ENCODE results near the gene COA7. TPM values are rescaled to one million over a fixed set of nuclear protein-coding genes. Genes with fewer than 3 reads are reported as not detected.

COA7 gene
- total and polyA plus RNA-seq, 2 of the 8 experiments (the other 6 are each of a cell fraction or from before 2014, with no cell fraction given): 23.2 to 61.8 TPM

DNA sequence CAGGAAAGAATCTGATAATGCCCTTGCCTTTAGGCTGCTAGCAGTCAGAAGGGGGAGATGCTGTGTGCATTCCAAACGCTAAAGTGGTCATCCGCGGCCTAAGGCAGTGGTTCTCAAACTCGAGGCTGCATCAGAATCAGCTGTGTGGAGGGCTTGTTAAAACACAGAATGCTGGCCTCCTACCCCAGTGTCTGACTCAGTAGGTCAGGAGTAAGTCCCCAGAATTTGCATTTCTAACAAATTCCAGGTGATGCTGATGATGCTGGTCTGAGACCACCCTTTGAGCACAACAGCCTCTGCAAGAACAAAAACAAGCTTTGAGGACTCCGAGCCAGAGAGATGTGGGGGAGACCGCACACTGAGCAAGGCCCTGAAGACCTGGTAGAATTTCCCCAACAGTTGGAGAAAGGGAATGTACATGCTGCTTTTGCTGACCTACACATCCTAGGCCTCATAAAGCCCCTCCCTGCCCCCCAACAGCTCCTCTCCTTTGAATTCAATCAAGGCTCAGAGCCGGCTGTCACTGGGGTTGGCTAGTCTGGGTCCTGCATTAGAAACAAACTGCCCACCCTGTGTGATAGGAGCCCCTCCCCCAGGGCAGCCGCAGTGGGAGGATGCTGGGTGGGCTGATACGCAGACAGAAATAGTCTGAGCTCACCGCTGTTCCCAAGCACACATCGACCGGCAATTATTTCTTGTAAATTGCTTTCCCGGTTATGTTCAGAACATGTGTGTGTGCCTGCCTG is 38.1 kb downstream of the COA7 start:
- no peak overlapping the region for H3K9ac ChIP-seq (replicated peaks in 1 of 4; ENCODE audit: extremely low read depth in 1 of 4, low read depth in 3 of 4, low read length in 3 of 4)
- CTCF ChIA-PET (ENCODE audit: partially characterized antibody): interaction anchor here (1.2 to 2.2 kb wide), 8 partner anchors 8 to 185 kb away, joined by 3 to 6 read pairs (median 4); no protein-coding TSS in a partner anchor
- no peak overlapping the region for H2AK5ac ChIP-seq (ENCODE audit: low read depth, low read length)

More for the DNA sequence above, 38.1 kb downstream of the COA7 start:
- H3K27ac ChIP-seq (ENCODE audit: low read depth, low read length): peak overlapping the region; percentile 33; the same call in 1 of the 2 replicates
- peak overlapping the region; percentile 28; the same call in 1 of the 2 replicates for H3K18ac ChIP-seq (ENCODE audit: extremely low read depth, low read length)
- H2BK120ac ChIP-seq (replicated peaks; ENCODE audit: low read depth, low read length): no peak overlapping the region
- no peak overlapping the region for H2BK5ac ChIP-seq (ENCODE audit: low read depth, low read length)
- no peaks in the 10 kb centered on the region for H3K79me2 ChIP-seq (ENCODE audit: control insufficient read depth in 1 of 2, insufficient read depth in 2 of 2, low read length in 2 of 2)
- no peaks in the 10 kb centered on the region for H3K79me1 ChIP-seq (ENCODE audit: low read depth, low read length)
- H4K8ac ChIP-seq (ENCODE audit: extremely low read depth, insufficient read depth, low read length): peak overlapping the region; percentile 42; the same call in 1 of the 2 replicates
- DNase-seq (ENCODE audit: low read depth in 1 of 2, low spot score in 2 of 2) (peak in 1 of 2 experiments; percentile 53), FAIRE-seq (peak; percentile 87)
- H3K4ac ChIP-seq (replicated peaks; ENCODE audit: insufficient read length, low read depth, low read length): no peak overlapping the region
- H3K14ac ChIP-seq (ENCODE audit: insufficient read length): no peak overlapping the region
- 57% methylated on average over 13 of the region's 13 CpGs; no CpG with 5 or more reads in 1 of the 2 experiments for WGBS, 2 experiments (ENCODE audit: extremely low coverage in 1 of 2, insufficient coverage in 1 of 2, insufficient read length in 1 of 2, insufficient replicate concordance in 2 of 2, low coverage in 1 of 2, low lambda C conversion rate in 2 of 2, missing lambda C conversion rate in 1 of 2)
- POLR2A ChIA-PET (ENCODE audit: partially characterized antibody): interaction anchor here (0.9 to 1.8 kb wide), 5 partner anchors 12 to 256 kb away, joined by 3 to 9 read pairs (median 4); partner anchors contain the start of genes ORC1, PRPF38A and SHISAL2A
- H3K23ac ChIP-seq (ENCODE audit: insufficient read length): no peak overlapping the region
- H2BK20ac ChIP-seq (ENCODE audit: low read length): no peak overlapping the region
- TF ChIP-seq ASH2L (IDR thresholded peaks at IDR 0.05; ENCODE audit: low read length): peak; percentile 84
- no peak for TF ChIP-seq HDAC2 (IDR thresholded peaks at IDR 0.05; ENCODE audit: borderline replicate concordance in 1 of 2, low read depth in 2 of 2, low read length in 2 of 2)
- peak; percentile 68; the same call in 1 of the 2 replicates for TF ChIP-seq TEAD4 (IDR thresholded peaks at IDR 0.05; ENCODE audit: low read depth, low read length)
- TF ChIP-seq BRCA1 (IDR thresholded peaks at IDR 0.05; ENCODE audit: low read depth, low read length): no peak
- no peak for TF ChIP-seq KDM5A (IDR thresholded peaks at IDR 0.05; ENCODE audit: low read length)
- TF ChIP-seq SIX5 (IDR thresholded peaks at IDR 0.05; ENCODE audit: low read depth, low read length): no peak
- TF ChIP-seq SP1 (IDR thresholded peaks at IDR 0.05; ENCODE audit: low read depth, low read length): peak; percentile 2; the same call in 1 of the 2 replicates
- no peak for TF ChIP-seq CHD2 (IDR thresholded peaks at IDR 0.05; ENCODE audit: low read length)
- no peak overlapping the region for H4K91ac ChIP-seq (replicated peaks; ENCODE audit: insufficient read length, low read length)
- 0 out of 2 replicates have a peak overlapping the region, but pooled peaks have one; percentile 3 for H2AFZ ChIP-seq (ENCODE audit: low read length)
- H3K4me1 ChIP-seq (replicated peaks in 1 of 4; ENCODE audit: control insufficient read depth in 3 of 4, insufficient read depth in 4 of 4, low read length in 3 of 4): peaks cover 7 to 23% (median 17%) of the 10 kb centered on the region in 4 experiments
- no peak overlapping the region for H3K56ac ChIP-seq (replicated peaks; ENCODE audit: insufficient read length, low read depth, low read length)
- no peaks in the 10 kb centered on the region for H3K23me2 ChIP-seq (ENCODE audit: low read depth, low read length)
- no peaks in the 10 kb centered on the region for H3K27me3 ChIP-seq (replicated peaks in 1 of 4; ENCODE audit: control insufficient read depth in 3 of 4, extremely low read depth in 1 of 4, insufficient read depth in 3 of 4, low read length in 3 of 4)
- H3K36me3 ChIP-seq (ENCODE audit: control insufficient read depth in 2 of 4, insufficient read depth in 4 of 4, low read length in 3 of 4): no peaks in the 10 kb centered on the region
- H3K4me2 ChIP-seq (ENCODE audit: insufficient read depth in 1 of 2, low read depth in 2 of 2, low read length in 2 of 2): peak overlapping the region; percentile 35 to 39
- H2BK12ac ChIP-seq (ENCODE audit: low read depth, low read length): 0 out of 2 replicates have a peak overlapping the region, but pooled peaks have one; percentile 30
- no peaks in the 10 kb centered on the region for H3K9me3 ChIP-seq (ENCODE audit: insufficient read depth in 2 of 2, low read depth in 1 of 2, low read length in 1 of 2)
- no peaks in the 10 kb centered on the region for H4K20me1 ChIP-seq (replicated peaks in 1 of 2; ENCODE audit: control insufficient read depth in 1 of 2, insufficient read depth in 2 of 2, low read length in 2 of 2)
- H4K5ac ChIP-seq (ENCODE audit: insufficient read length, low read depth, low read length): peak overlapping the region; percentile 18
- no peak overlapping the region for H2BK15ac ChIP-seq (ENCODE audit: low read length)
- H3K4me3 ChIP-seq (ENCODE audit: extremely low read depth in 1 of 4, insufficient read depth in 2 of 4, low read depth in 3 of 4, low read length in 4 of 4): peak overlapping the region in 1 of 4 experiments; percentile 10; a peak in 2 of 8 replicates
